ENCODE results near the gene SNCB. TPM values are rescaled to one million over a fixed set of nuclear protein-coding genes. Genes with fewer than 3 reads are reported as not detected.

The SNCB gene
- total RNA-seq, 1 donor from 2014 or later, result not detected

GRCh38 chr5:176629317-176629852 is 949 bp downstream of the SNCB start:
- ATAC-seq (no peak), DNase-seq (no peak)
- intact Hi-C loops (cut with micrococcal nuclease), result no loop called here

GRCh38 chr5:176628406-176629228 is 1.7 kb downstream of the SNCB start:
- no peak for ATAC-seq
- no peak for DNase-seq
- intact Hi-C loops (cut with micrococcal nuclease), result no loop called here

GRCh38 chr5:176627582-176627981 is 2.8 kb downstream of the SNCB start:
- ATAC-seq, result no peak
- DNase-seq, result no peak
- intact Hi-C loops (cut with micrococcal nuclease), result no loop called here

GRCh38 chr5:176626876-176627236 is 3.5 kb downstream of the SNCB start:
- ATAC-seq (no peak), DNase-seq (no peak)
- intact Hi-C loops (cut with micrococcal nuclease), result no loop called here

GRCh38 chr5:176625966-176626875 is 4.1 kb downstream of the SNCB start:
- ATAC-seq (no peak), DNase-seq (no peak)
- intact Hi-C loops (cut with micrococcal nuclease), result no loop called here

GRCh38 chr5:176625512-176625911 is 4.8 kb downstream of the SNCB start:
- no peak for DNase-seq
- ATAC-seq, result no peak
- intact Hi-C loops (cut with micrococcal nuclease), result no loop called here

- intact Hi-C loops (cut with micrococcal nuclease), result no loop called here
- no peak for ATAC-seq
- DNase-seq, result no peak
Measured at GRCh38 chr5:176624938-176625337, 5.4 kb downstream of the SNCB start.

GRCh38 chr5:176624142-176624541 is 6.2 kb downstream of the SNCB start:
- intact Hi-C loops (cut with micrococcal nuclease), result no loop called here
- DNase-seq, result no peak
- ATAC-seq, result no peak

DNA sequence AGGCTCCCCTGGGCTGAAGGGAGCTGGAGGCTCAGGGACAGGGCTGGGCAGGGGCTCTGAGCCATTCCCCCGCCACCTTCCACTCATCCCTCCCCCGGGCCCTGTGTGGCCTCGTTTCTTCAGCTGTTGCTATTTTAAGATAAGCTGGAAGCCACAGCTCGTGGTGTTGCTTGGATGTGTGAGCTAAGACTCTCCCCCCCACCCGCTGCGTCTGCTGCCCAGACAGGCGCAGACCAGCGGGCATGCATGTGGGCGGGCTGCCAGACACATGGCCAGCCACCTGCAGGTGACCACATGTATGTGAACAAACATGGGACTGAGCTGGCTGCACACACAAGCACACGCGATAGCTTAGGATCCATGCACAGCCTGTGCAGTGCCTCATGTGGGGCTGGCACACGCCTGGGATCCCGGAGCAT is 8.7 kb downstream of the SNCB start:
- peak; percentile 57 for ATAC-seq
- DNase-seq, result no peak
- intact Hi-C loops (cut with micrococcal nuclease), result no loop called here

DNA sequence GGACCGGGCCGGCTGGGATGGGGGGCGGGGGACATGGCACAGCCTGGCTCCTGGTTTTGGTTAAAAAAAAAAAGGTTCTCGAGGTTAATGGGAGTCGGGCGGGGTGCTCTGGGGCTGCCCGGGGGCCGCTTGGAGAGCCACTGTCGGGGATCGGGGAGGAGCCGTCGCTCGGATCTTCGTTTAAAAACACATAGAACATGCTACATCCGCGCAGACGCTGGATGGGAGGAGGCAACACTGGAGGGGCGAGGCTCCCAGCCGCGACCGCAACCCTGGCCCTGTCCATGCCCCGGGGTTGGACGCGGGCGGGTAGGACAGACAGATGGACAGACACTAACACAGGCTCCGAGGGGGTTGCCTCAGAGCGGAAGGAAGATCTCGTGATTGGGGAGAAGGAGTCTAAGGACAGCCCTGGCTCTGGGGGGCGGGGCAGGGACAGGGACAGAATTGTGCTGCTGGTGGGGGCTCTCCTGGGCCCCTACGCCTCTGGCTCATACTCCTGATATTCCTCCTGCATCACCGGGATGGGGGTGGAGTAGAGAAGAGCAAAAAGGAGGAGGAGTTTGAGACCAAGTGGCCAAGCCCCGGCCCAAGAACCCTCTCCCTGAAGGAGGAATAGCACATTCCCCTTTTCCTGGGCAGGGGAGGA is 9.9 kb downstream of the SNCB start:
- ATAC-seq (peak; percentile 18), DNase-seq (no peak)
- intact Hi-C loops (cut with micrococcal nuclease), result no loop called here

DNA sequence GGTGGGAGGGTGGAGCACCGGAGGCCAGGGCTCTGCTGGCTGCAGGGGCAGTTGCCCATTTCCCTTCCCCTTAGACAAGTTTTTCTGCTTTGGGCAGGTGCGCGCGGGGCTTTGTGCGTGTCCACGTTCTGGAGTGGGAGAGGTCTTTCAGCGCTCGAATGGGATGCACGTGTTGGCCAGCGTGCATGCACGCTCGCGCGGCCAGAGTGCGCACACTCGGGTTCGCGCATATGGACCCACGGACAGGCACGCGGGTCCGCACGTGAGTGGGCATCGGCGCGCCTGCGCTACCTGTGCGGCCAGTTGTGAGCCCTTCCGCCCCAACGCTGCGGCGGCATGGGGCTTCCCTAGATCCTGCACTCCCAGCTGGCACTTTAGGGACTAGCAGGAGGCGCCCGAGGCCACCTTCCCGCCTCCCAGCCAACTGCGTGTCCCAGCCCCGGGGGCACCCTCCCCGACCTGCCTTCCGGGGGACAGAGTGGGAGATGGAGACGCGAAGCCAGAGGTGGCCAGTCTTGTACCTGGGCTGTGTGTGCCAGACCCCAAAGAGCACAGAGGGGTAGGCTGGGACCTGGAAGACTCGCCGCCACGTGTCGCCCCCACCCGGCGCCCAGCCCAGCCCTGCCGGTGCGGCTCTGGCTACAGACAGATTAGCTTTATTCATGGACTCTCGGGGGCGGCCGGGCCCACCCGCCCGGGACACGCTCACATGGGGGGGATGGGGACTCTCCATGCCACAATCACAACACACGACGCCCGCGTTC is 10.6 kb downstream of the SNCB start:
- ATAC-seq (no peak), DNase-seq (no peak)
- intact Hi-C loops (cut with micrococcal nuclease), result no loop called here

GRCh38 chr5:176619203-176619568 is 11.1 kb downstream of the SNCB start:
- DNase-seq, result peak; percentile 68
- intact Hi-C loops (cut with micrococcal nuclease), result no loop called here
- peak; percentile 71 for ATAC-seq

- intact Hi-C loops (cut with micrococcal nuclease), result no loop called here
- ATAC-seq, result no peak
- DNase-seq, result no peak
Measured at GRCh38 chr5:176618783-176619182, 11.6 kb downstream of the SNCB start.

- ATAC-seq (no peak), DNase-seq (no peak)
- intact Hi-C loops (cut with micrococcal nuclease), result no loop called here
Measured at GRCh38 chr5:176616511-176616910, 13.8 kb downstream of the SNCB start.

DNA sequence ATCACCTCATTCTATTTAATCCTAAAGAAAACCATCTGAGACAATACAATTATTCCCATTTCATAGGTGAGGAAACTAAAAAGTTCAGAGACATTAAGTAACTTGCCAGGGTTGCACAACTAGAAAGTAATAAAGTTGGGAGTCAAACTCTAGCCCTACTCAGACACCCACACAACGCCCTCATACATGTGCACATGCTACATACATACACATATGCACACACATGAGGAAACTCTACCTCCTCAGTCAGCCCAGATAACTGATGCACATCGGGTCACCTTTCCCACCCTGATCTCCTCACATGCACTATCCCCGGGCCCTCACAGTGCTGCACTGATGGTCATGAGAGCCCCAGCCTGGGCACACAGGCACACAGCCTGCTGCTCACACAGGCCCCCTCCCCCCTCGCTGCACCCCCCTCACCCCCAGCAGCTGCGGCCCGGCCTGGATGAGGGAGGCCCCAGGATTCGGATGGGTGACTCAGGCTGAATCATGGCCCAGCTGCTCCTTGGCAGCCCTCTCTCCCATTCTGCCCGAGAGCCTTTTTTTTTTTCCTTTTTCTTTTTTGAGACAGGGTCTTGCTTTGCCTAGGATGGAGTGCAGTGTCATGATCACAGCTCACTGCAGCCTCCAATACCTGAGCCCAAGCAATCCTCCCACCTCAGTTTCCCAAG is 15.4 kb downstream of the SNCB start:
- intact Hi-C loops (cut with micrococcal nuclease), result no loop called here
- DNase-seq (no peak), ATAC-seq (no peak)

GRCh38 chr5:176612855-176613254 is 17.5 kb downstream of the SNCB start:
- ATAC-seq (no peak), DNase-seq (no peak)
- intact Hi-C loops (cut with micrococcal nuclease), result no loop called here

DNA sequence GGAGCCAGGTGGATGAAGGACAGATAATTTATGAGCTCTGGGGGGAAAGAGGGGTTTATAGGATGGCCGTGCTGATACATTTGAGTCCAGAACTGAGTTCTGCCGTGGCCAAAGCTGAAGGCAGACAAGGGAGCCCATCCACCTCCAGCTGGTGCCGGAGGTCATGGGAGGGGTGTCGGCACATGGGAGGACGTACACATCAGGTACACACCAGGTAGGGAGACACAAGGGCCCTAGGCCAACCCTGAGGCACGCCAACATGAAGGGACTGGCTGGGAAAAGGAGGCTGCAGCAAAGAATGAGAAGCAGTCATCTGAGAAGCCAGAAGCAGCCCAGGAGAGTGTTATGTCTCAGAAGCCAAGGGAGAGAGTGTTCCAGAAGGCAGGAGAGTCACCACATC is 18.3 kb downstream of the SNCB start:
- ATAC-seq (no peak), DNase-seq (no peak)
- intact Hi-C loops (cut with micrococcal nuclease), result no loop called here

DNA sequence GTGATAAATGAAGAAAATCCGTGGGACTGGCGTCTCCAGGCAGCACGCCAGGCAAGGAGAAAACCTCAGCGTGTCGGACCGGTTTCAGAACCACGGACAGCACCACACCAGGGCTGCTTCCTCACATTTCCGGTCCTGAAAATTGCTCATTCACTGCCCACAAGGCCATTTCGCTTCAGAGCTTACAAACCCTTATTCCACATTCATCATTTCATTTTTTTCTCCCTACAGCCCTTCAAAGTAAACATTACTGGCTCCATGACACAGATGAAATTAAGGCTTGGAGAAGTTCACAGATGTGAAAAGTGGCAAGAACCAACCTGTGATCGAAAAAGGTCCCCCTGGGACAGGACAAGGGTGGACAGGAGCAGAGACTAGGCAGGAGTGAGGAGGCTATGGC is 18.9 kb downstream of the SNCB start:
- DNase-seq (peak; percentile 85), ATAC-seq (no peak)
- intact Hi-C loops (cut with micrococcal nuclease), result no loop called here

GRCh38 chr5:176610435-176610773 is 19.9 kb downstream of the SNCB start:
- intact Hi-C loops (cut with micrococcal nuclease), result no loop called here
- ATAC-seq (no peak), DNase-seq (no peak)
